HCT116 (cell line): ENCODE results near the gene URM1. TPM values are rescaled to one million over a fixed set of nuclear protein-coding genes. Genes with fewer than 3 reads are reported as not detected.

Experiments used
- ATAC-seq: fragments of 200-7000 bp; cut with Tn5 transposase; 2 replicates; pipeline ENCODE4 v1.9.1; 2020; ENCODE audit warnings: mild to moderate bottlenecking, moderate library complexity
- BruUV-seq: library from RNA; stranded (reverse); fragments of 400-500 nt; replicated peaks from 2 replicates; lab custom pipeline; 2021; lab: Mats Ljungman, UMichigan
- CTCF ChIA-PET: fragments of 300-600 bp; sonication (Branson Sonifier 250); formaldehyde crosslinking; loops from one replicate; lab custom pipeline; 2021; ENCODE audit warnings: antibody characterized with exemption; lab: Charles Lee
- POLR2A ChIA-PET: fragments of 300-600, 350-600 bp; sonication (Branson Sonifier 250); formaldehyde crosslinking; loops from one replicate; lab custom pipeline; 2021; ENCODE audit warnings: antibody characterized with exemption; lab: Charles Lee
- RAD21 ChIA-PET, 2 experiments: fragments of 300-600 bp; sonication (Branson Sonifier 250); formaldehyde crosslinking; loops; one replicate each; lab custom pipeline; 2023; ENCODE audit warnings: low total read pairs in 2 of 2; ENCODE audit not compliant: uncharacterized antibody in 2 of 2, unreplicated experiment in 2 of 2, low non-redundant PET in 1 of 2; lab: Charles Lee
- DNase-seq: peaks from one replicate; pipeline ENCODE4 v3.0.0-alpha.2; 2010; ENCODE audit warnings: low read depth, low spot score
- H2AFZ ChIP-seq: fragments of 200-600 bp; shearing (Covaris generic), sonication (generic); 2 replicates; pipeline ENCODE4 v1.6.1; 2017; ENCODE audit warnings: low read depth, mixed run types, mixed read lengths, antibody characterized with exemption, low read length; ENCODE audit not compliant: poor library complexity, severe bottlenecking
- H3K27ac ChIP-seq: 2 replicates; pipeline ENCODE4 v1.5.1; 2012; ENCODE audit warnings: low read depth, low read length
- H3K27me3 ChIP-seq: fragments of 200-600 bp; sonication (generic); 2 replicates; pipeline ENCODE4 v1.6.1; 2016; ENCODE audit warnings: mixed run types, low read length, mixed read lengths; ENCODE audit not compliant: insufficient read depth
- H3K36me3 ChIP-seq, 2 experiments: fragments of 200-500 bp in 1 of 2; fragments of 200-600 bp in 1 of 2; sonication (Bioruptor generic) in 1 of 2; sonication (generic) in 1 of 2; 2 replicates each; pipeline versions ENCODE4 v1.5.1 to v1.6.1; 2014 to 2016; ENCODE audit warnings: low read length in 2 of 2, inconsistent platforms in 1 of 2, mixed read lengths in 1 of 2, mixed run types in 1 of 2; ENCODE audit not compliant: insufficient read depth in 2 of 2, control insufficient read depth in 1 of 2
- H3K4me1 ChIP-seq, 2 experiments: fragments of 200-600 bp in 1 of 2; sonication (generic) in 1 of 2; 2 replicates each; pipeline versions ENCODE4 v1.5.1 to v1.6.1; 2012 to 2017; ENCODE audit warnings: low read length in 2 of 2, inconsistent platforms in 1 of 2, mild to moderate bottlenecking in 1 of 2, mixed read lengths in 1 of 2, mixed run types in 1 of 2, moderate library complexity in 1 of 2; ENCODE audit not compliant: insufficient read depth in 2 of 2, control insufficient read depth in 1 of 2
- H3K4me2 ChIP-seq: fragments of 200-600 bp; sonication (generic); 2 replicates; pipeline ENCODE4 v1.6.1; 2017; ENCODE audit warnings: mixed run types, low read length, mixed read lengths
- H3K4me3 ChIP-seq, 2 experiments: fragments of 200-600 bp in 1 of 2; sonication (generic) in 1 of 2; replicated peaks in 1 of 2; 2 replicates each; pipeline ENCODE4 v1.5.1; 2011 to 2016; ENCODE audit warnings: low read length in 2 of 2, control low read depth in 1 of 2, low read depth in 1 of 2, mild to moderate bottlenecking in 1 of 2, mixed read lengths in 1 of 2, mixed run types in 1 of 2
- H3K79me2 ChIP-seq: fragments of 200-600 bp; sonication (generic); 2 replicates; pipeline ENCODE4 v1.6.1; 2017; ENCODE audit warnings: mild to moderate bottlenecking, mixed run types, low read length, moderate library complexity, mixed read lengths; ENCODE audit not compliant: insufficient read depth
- H3K9ac ChIP-seq: fragments of 200-600 bp; sonication (generic); 2 replicates; pipeline ENCODE4 v1.6.1; 2016; ENCODE audit warnings: low read length, mixed read lengths
- H3K9me2 ChIP-seq: fragments of 200-600 bp; sonication (generic), shearing (Covaris generic); 2 replicates; pipeline ENCODE4 v1.6.1; 2017; ENCODE audit warnings: mixed run types, mild to moderate bottlenecking, moderate library complexity; ENCODE audit not compliant: insufficient read depth
- H3K9me3 ChIP-seq, 2 experiments: fragments of 200-500 bp in 1 of 2; fragments of 200-600 bp in 1 of 2; sonication (Bioruptor generic) in 1 of 2; sonication (generic) in 1 of 2; 2 replicates each; pipeline ENCODE4 v1.6.1; 2014 to 2017; ENCODE audit warnings: low read length in 2 of 2, mixed read lengths in 2 of 2, inconsistent platforms in 1 of 2, low read depth in 1 of 2, mild to moderate bottlenecking in 1 of 2, mixed run types in 1 of 2, moderate library complexity in 1 of 2; ENCODE audit not compliant: control insufficient read depth in 1 of 2, insufficient read depth in 1 of 2
- H4K20me1 ChIP-seq: fragments of 200-600 bp; sonication (generic), shearing (Covaris generic); 2 replicates; pipeline ENCODE4 v1.6.1; 2017; ENCODE audit warnings: mixed run types, mild to moderate bottlenecking, moderate library complexity; ENCODE audit not compliant: insufficient read depth
- ATF3 ChIP-seq: IDR thresholded peaks from 2 replicates; pipeline ENCODE4 v1.6.1; 2012
- CBX3 ChIP-seq: IDR thresholded peaks from 2 replicates; pipeline ENCODE4 v1.6.1; 2012; ENCODE audit warnings: low read depth
- CEBPB ChIP-seq: IDR thresholded peaks from 2 replicates; pipeline ENCODE4 v1.6.1; 2012; ENCODE audit warnings: low read depth
- CTCF ChIP-seq, 3 experiments: fragments of 200-600 bp in 1 of 3; sonication (generic) in 1 of 3; IDR thresholded peaks in 2 of 3; conservative IDR thresholded peaks in 1 of 3; 2 replicates each; pipeline ENCODE4 v1.5.1; 2012 to 2017; ENCODE audit warnings: low read depth in 2 of 3, low read length in 2 of 3, antibody characterized with exemption in 1 of 3, borderline replicate concordance in 1 of 3, control low read depth in 1 of 3, mild to moderate bottlenecking in 1 of 3, mixed read lengths in 1 of 3, mixed run types in 1 of 3, moderate library complexity in 1 of 3; ENCODE audit not compliant: insufficient read depth in 1 of 3
- ELF1 ChIP-seq: IDR thresholded peaks from 2 replicates; pipeline ENCODE4 v1.6.1; 2012; ENCODE audit warnings: low read depth, borderline replicate concordance
- EZH2 ChIP-seq: fragments of 200-600 bp; sonication (generic); IDR thresholded peaks from 2 replicates; pipeline ENCODE4 v1.6.1; 2017; ENCODE audit warnings: antibody characterized with exemption, mixed run types
- EZH2phosphoT487 ChIP-seq: fragments of 200-600 bp; IDR thresholded peaks from 2 replicates; pipeline ENCODE4 v1.6.1; 2018; ENCODE audit warnings: antibody characterized with exemption, borderline replicate concordance
- FOSL1 ChIP-seq: IDR thresholded peaks from 2 replicates; pipeline ENCODE4 v1.6.1; 2012; ENCODE audit warnings: low read depth
- JUND ChIP-seq: IDR thresholded peaks from 2 replicates; pipeline ENCODE4 v1.6.1; 2012
- MAX ChIP-seq: IDR thresholded peaks from 2 replicates; pipeline ENCODE4 v1.6.1; 2012
- POLR2AphosphoS5 ChIP-seq: IDR thresholded peaks from 2 replicates; pipeline ENCODE4 v1.6.1; 2011; ENCODE audit warnings: mild to moderate bottlenecking, low read depth, low read length, moderate library complexity
- SIN3A ChIP-seq: IDR thresholded peaks from 2 replicates; pipeline ENCODE4 v1.6.1; 2012; ENCODE audit warnings: low read depth
- SP1 ChIP-seq: IDR thresholded peaks from 2 replicates; pipeline ENCODE4 v1.6.1; 2012; ENCODE audit warnings: low read depth
- SRF ChIP-seq: IDR thresholded peaks from 2 replicates; pipeline ENCODE4 v1.6.1; 2012; ENCODE audit warnings: low read depth
- TCF7L2 ChIP-seq: IDR thresholded peaks from 2 replicates; pipeline ENCODE4 v1.7.0; 2011; ENCODE audit warnings: borderline replicate concordance, inconsistent platforms; ENCODE audit not compliant: insufficient read depth, insufficient read length; ENCODE audit errors: extremely low read depth
- ZBTB33 ChIP-seq: IDR thresholded peaks from 2 replicates; pipeline ENCODE4 v1.6.1; 2011; ENCODE audit warnings: mild to moderate bottlenecking, low read length, moderate library complexity; ENCODE audit not compliant: insufficient replicate concordance; ENCODE audit errors: extremely low read depth
- ZFX ChIP-seq: fragments of 450-650 bp; IDR thresholded peaks from 2 replicates; pipeline ENCODE4 v1.6.1; 2017
- intact Hi-C: fragments of 100-400 bp; cut with micrococcal nuclease; formaldehyde crosslinking; loops from 2 replicates; pipeline ENCODE4 v1.10.0; 2022
- total RNA-seq: library from RNA; stranded (reverse); gene quantifications from one replicate; pipeline ENCODE4 v1.2.1, GENCODE V29; 2021; ENCODE audit not compliant: unreplicated experiment

The URM1 gene
- total RNA-seq, 1 experiment from 2014 or later, result 51.6 TPM

GRCh38 chr9:128393145-128393775 is 22.1 kb downstream of the URM1 start (continued):
- TF ChIP-seq CTCF (IDR thresholded peaks at IDR 0.05 in 2 of 3, conservative IDR thresholded peaks at IDR 0.05 in 1 of 3; ENCODE audit: borderline replicate concordance in 1 of 3, insufficient read depth in 1 of 3, low read depth in 2 of 3, low read length in 2 of 3), result no peak
- TF ChIP-seq, all 23 proteins: peak for 0

GRCh38 chr9:128393970-128394369 is 22.8 kb downstream of the URM1 start:
- ChIA-PET CTCF (interaction anchor here (1.3 kb wide), 1 partner anchor 26 kb away, joined by 3 read pairs; no protein-coding TSS in a partner anchor), POLR2A (no interaction called here), RAD21 (interaction anchor here in 1 of 2 experiments (0.6 kb wide), 1 partner anchor 454 kb away, joined by 3 read pairs; no protein-coding TSS in a partner anchor)
- no peak overlapping the region for H3K9ac ChIP-seq
- H3K79me2 ChIP-seq, result no peaks in the 10 kb centered on the region
- ATAC-seq (no peak), DNase-seq (no peak)
- H3K9me3 ChIP-seq, result no peaks in the 10 kb centered on the region
- H3K36me3 ChIP-seq, result peaks cover under 1 to 2% of the 10 kb centered on the region in 2 experiments; a peak in 1 of 4 replicates
- no TSS peak for BruUV-seq
- intact Hi-C loops, result no loop called here
- H4K20me1 ChIP-seq, result no peaks in the 10 kb centered on the region
- H3K27me3 ChIP-seq, result no peaks in the 10 kb centered on the region
- no peak overlapping the region for H3K27ac ChIP-seq
- TF ChIP-seq POLR2AphosphoS5 (no peak), SRF (no peak), SP1 (no peak), SIN3A (no peak), JUND (no peak), ELF1 (no peak), ZBTB33 (no peak), ATF3 (no peak), MAX (no peak), FOSL1 (no peak), CEBPB (no peak), EZH2 (no peak), TCF7L2 (no peak), ZFX (no peak), EZH2phosphoT487 (no peak), CTCF (IDR thresholded peaks at IDR 0.05 in 2 of 3, conservative IDR thresholded peaks at IDR 0.05 in 1 of 3; ENCODE audit: borderline replicate concordance in 1 of 3, insufficient read depth in 1 of 3, low read depth in 2 of 3, low read length in 2 of 3) (no peak), CBX3 (no peak)
- H3K4me1 ChIP-seq, result peaks cover 0 to 14% of the 10 kb centered on the region in 2 experiments; a peak in 2 of 4 replicates
- H3K4me3 ChIP-seq, result no peak overlapping the region
- no peaks in the 10 kb centered on the region for H3K9me2 ChIP-seq
- no peak overlapping the region for H2AFZ ChIP-seq
- H3K4me2 ChIP-seq, result no peak overlapping the region
